Hepatocyte (in vitro differentiated cells): ENCODE measurements around the gene ARHGEF4. TPM values are rescaled to one million over a fixed set of nuclear protein-coding genes. Genes with fewer than 3 reads are reported as not detected.

Experiments
- DNase-seq: peaks from one replicate; pipeline ENCODE4 v3.0.0-alpha.2; 2016; ENCODE audit warnings: low spot score
- H2AFZ ChIP-seq: fragments of 200-600 bp; sonication (generic); 2 replicates; pipeline ENCODE4 v1.6.0; 2016; ENCODE audit warnings: antibody characterized with exemption, mild to moderate bottlenecking
- H3K27ac ChIP-seq: fragments of 200-600 bp; sonication (generic); 2 replicates; pipeline ENCODE4 v1.5.1; 2016; ENCODE audit warnings: mild to moderate bottlenecking
- H3K27me3 ChIP-seq: fragments of 200-600 bp; sonication (generic); 2 replicates; pipeline ENCODE4 v1.6.1; 2016
- H3K36me3 ChIP-seq: fragments of 200-600 bp; sonication (generic); replicated peaks from 2 replicates; pipeline ENCODE4 v1.5.1; 2016; ENCODE audit warnings: low read depth; ENCODE audit not compliant: insufficient read depth
- H3K4me1 ChIP-seq: fragments of 200-600 bp; sonication (generic); 2 replicates; pipeline ENCODE4 v1.5.1; 2016; ENCODE audit warnings: mild to moderate bottlenecking, moderate library complexity; ENCODE audit not compliant: insufficient read depth
- H3K4me2 ChIP-seq: fragments of 200-600 bp; sonication (generic); 2 replicates; pipeline ENCODE4 v1.6.0; 2016
- H3K4me3 ChIP-seq: fragments of 200-600 bp; sonication (generic); 2 replicates; pipeline ENCODE4 v1.5.1; 2016; ENCODE audit warnings: mild to moderate bottlenecking
- H3K79me2 ChIP-seq: fragments of 200-600 bp; sonication (generic); 2 replicates; pipeline ENCODE4 v1.6.0; 2017; ENCODE audit warnings: mild to moderate bottlenecking
- H3K9me2 ChIP-seq: fragments of 200-600 bp; sonication (generic); replicated peaks from 2 replicates; pipeline ENCODE4 v1.6.0; 2017; ENCODE audit warnings: mild to moderate bottlenecking; ENCODE audit not compliant: insufficient read depth
- H3K9me3 ChIP-seq: fragments of 200-600 bp; sonication (generic); 2 replicates; pipeline ENCODE4 v1.5.1; 2016; ENCODE audit warnings: low read depth, mild to moderate bottlenecking
- H4K20me1 ChIP-seq: fragments of 200-600 bp; sonication (generic); 2 replicates; pipeline ENCODE4 v1.6.0; 2016; ENCODE audit warnings: mild to moderate bottlenecking; ENCODE audit not compliant: insufficient read depth, poor library complexity, severe bottlenecking
- EZH2 ChIP-seq: fragments of 200-600 bp; sonication (generic); IDR thresholded peaks from 2 replicates; pipeline ENCODE4 v1.6.1; 2016; ENCODE audit warnings: antibody characterized with exemption, mild to moderate bottlenecking, borderline replicate concordance
- EZH2phosphoT487 ChIP-seq: fragments of 200-600 bp; sonication (generic); IDR thresholded peaks from one replicate; pipeline ENCODE4 v1.6.1; 2018; ENCODE audit warnings: antibody characterized with exemption, mild to moderate bottlenecking, low read depth, moderate library complexity; ENCODE audit not compliant: unreplicated experiment, severe bottlenecking
- WGBS: methylation state at CpG from one replicate; pipeline ENCODE4 v1.1.6; 2016; ENCODE audit warnings: low lambda C conversion rate; ENCODE audit errors: missing lambda C conversion rate; 5-methylcytosine and 5-hydroxymethylcytosine counted together
- polyA plus RNA-seq: library from polyadenylated mRNA; unstranded; fragments of >200 nt; fragmentation: Nextera tagmentation; extraction: Ambion mirVana; gene quantifications from 2 replicates; pipeline ENCODE4 v1.2.1, GENCODE V29; 2016
- total RNA-seq: library from RNA; depleted of rRNA; stranded (reverse); fragments of >200 nt; gene quantifications from 2 replicates; pipeline ENCODE4 v1.2.3, GENCODE V29; 2014
- TF ChIP-seq, protein P1 (sequence below): fragments of 200-600 bp; sonication (generic); IDR thresholded peaks from 2 replicates; pipeline ENCODE4 v1.5.1; 2016; ENCODE audit warnings: antibody characterized with exemption, mild to moderate bottlenecking; ENCODE audit not compliant: poor library complexity

ARHGEF4 gene
- total and polyA plus RNA-seq, 2 experiments from 2014 or later = 11.2 to 15.8 TPM

DNA sequence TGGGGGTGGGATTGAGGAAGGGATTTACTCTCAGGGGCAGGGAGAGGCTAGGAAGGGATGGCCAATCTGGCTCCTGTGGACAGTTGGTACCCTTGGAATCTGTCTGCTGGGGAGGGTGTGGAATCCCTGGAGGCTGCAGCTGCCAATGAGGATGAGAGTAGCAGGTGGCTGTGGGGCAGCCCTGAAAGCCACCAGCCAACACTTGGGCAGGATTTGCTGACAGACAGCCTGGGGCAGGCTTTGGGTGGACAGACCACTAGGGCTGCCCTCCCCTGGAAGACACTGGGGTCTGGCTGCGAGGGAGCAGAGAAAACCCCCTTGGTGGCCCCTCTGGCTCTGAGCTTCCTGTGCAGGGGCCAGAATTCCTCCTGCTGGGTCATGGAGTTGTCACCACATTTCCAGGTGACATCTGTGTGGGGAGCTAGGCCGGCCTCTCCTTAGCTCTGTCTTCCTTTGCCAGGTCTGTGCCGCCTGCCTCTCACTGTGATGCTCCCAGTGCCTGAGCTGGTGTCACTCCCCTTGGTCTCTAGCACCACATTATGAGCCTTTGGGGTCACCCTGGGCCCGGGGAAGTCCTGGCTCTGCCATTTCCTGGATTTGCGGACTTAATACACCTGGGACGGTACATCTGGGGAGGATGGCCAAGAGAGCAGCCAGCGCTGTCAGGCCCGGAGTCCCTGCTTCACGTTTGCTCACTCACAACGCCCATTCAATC lies 13.4 kb upstream of the ARHGEF4 start:
- TF ChIP-seq EZH2phosphoT487 = no peak
- TF ChIP-seq, protein P1, sequence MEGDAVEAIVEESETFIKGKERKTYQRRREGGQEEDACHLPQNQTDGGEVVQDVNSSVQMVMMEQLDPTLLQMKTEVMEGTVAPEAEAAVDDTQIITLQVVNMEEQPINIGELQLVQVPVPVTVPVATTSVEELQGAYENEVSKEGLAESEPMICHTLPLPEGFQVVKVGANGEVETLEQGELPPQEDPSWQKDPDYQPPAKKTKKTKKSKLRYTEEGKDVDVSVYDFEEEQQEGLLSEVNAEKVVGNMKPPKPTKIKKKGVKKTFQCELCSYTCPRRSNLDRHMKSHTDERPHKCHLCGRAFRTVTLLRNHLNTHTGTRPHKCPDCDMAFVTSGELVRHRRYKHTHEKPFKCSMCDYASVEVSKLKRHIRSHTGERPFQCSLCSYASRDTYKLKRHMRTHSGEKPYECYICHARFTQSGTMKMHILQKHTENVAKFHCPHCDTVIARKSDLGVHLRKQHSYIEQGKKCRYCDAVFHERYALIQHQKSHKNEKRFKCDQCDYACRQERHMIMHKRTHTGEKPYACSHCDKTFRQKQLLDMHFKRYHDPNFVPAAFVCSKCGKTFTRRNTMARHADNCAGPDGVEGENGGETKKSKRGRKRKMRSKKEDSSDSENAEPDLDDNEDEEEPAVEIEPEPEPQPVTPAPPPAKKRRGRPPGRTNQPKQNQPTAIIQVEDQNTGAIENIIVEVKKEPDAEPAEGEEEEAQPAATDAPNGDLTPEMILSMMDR = no peak
- TF ChIP-seq EZH2 = no peak
- Histone ChIP-seq H3K9me2 (no peaks in the 10 kb centered on the region), H3K27me3 (no peaks in the 10 kb centered on the region), H3K4me3 (no peak overlapping the region), H4K20me1 (no peaks in the 10 kb centered on the region), H3K4me2 (no peak overlapping the region), H3K9me3 (no peaks in the 10 kb centered on the region), H3K4me1 (peaks cover 7% of the 10 kb centered on the region), H3K79me2 (no peaks in the 10 kb centered on the region), H2AFZ (no peak overlapping the region), H3K27ac (no peak overlapping the region), H3K36me3 (no peaks in the 10 kb centered on the region)
- DNase-seq = no peak
- WGBS = 88% methylated on average over 10 of the region's 10 CpGs

DNA sequence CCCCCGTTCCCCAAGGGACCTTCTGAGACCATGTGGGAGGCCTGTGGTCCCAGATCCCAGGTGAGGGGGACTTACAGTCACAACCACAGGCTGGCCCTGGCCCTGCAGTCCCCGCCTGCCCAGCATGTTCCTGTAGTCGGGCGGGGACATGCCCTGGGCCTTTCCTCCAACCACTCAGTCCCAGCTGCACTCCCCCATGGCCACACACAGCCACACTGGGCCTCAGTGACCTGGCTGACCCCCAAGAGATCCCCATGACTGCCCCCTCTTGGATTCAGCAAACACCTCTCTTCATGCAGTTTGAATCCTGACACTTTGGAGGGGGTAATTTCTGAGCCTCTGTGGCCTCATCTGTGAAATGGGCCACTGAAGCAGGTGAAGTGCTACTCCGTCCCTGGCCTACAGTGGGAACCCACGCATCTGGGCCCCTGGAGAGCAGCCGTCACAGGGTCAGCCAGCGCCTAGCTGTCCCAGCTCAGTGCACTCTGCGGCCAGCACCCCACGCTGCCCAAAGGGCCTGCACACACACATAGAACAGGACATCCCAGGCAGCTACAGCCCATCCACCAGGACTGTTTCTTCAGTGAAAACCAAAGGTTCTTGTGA lies 12.7 kb upstream of the ARHGEF4 start:
- no peak overlapping the region for H3K4me3 ChIP-seq
- TF ChIP-seq, protein P1 = no peak
- TF ChIP-seq EZH2phosphoT487 (no peak), EZH2 (no peak)
- no peak for DNase-seq
- H4K20me1 ChIP-seq = no peaks in the 10 kb centered on the region
- 94% methylated on average over 9 of the region's 10 CpGs for WGBS
- H3K79me2 ChIP-seq = no peaks in the 10 kb centered on the region
- no peak overlapping the region for H2AFZ ChIP-seq
- no peaks in the 10 kb centered on the region for H3K36me3 ChIP-seq
- H3K4me1 ChIP-seq = peaks cover 7% of the 10 kb centered on the region
- H3K9me3 ChIP-seq = no peaks in the 10 kb centered on the region
- H3K27me3 ChIP-seq = no peaks in the 10 kb centered on the region
- no peak overlapping the region for H3K4me2 ChIP-seq
- peak overlapping the region; percentile 16 for H3K27ac ChIP-seq
- no peaks in the 10 kb centered on the region for H3K9me2 ChIP-seq

DNA sequence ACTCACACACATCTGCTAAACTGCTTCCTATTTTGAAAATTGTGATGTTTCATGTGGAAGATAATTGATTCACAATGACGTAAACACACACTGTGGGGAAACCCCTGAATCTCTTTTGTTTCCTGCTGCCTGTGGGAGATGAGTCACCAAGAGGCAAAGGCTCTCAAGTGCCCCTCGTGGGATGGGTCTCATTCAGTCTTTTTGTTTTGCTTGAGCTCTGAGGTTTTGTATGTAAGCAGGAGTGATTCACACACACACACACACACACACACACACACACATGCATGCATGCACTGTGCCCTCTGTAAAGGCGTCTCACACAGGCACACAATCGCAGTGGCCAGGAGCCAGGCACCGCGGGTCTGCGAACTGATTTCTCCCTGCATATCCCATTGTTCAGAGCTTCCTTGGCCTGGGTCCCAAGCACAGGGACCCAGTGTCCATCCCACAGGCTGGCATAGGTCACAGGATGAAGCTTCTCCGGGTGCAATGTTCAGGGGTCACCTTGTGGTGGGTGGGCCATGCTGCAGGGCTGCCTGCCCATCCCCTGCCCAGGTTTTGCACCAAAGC lies 12.1 kb upstream of the ARHGEF4 start:
- Histone ChIP-seq H2AFZ (no peak overlapping the region), H4K20me1 (no peaks in the 10 kb centered on the region), H3K79me2 (no peaks in the 10 kb centered on the region), H3K9me3 (no peaks in the 10 kb centered on the region), H3K4me1 (peaks cover 7% of the 10 kb centered on the region), H3K4me2 (no peak overlapping the region), H3K27me3 (no peaks in the 10 kb centered on the region), H3K9me2 (no peaks in the 10 kb centered on the region), H3K4me3 (no peak overlapping the region), H3K27ac (no peak overlapping the region), H3K36me3 (no peaks in the 10 kb centered on the region)
- TF ChIP-seq, protein P1 = no peak
- TF ChIP-seq EZH2phosphoT487 = no peak
- no peak for TF ChIP-seq EZH2
- DNase-seq = peak; percentile 68
- WGBS = 66% methylated on average over 8 of the region's 8 CpGs
